ENCODE results near the gene SNHG17. TPM values are rescaled to one million over a fixed set of nuclear protein-coding genes. Genes with fewer than 3 reads are reported as not detected.

SNHG17 gene
- total and polyA plus RNA-seq, 9 of the 15 experiments (the other 6 are each of a cell fraction or from before 2014, with no cell fraction given), result 29.8 to 106 (median 57.7) TPM

GRCh38 chr20:38446441-38447209 lies 11.5 kb upstream of the SNHG17 start (continued):
- TF ChIP-seq ZBTB40 (IDR thresholded peaks at IDR 0.05) (peak; percentile 94), ZBTB40 (CRISPR knock-in tag; IDR thresholded peaks at IDR 0.05) (no peak), NCOR1 (IDR thresholded peaks at IDR 0.05) (peak; percentile 48; the same call in 1 of the 2 replicates), ZNF655 (CRISPR knock-in tag; IDR thresholded peaks at IDR 0.05) (no peak), ZKSCAN1 (IDR thresholded peaks at IDR 0.05; ENCODE audit: low read depth, low read length) (peak; percentile 76; the same call in 1 of the 2 replicates), HCFC1 (IDR thresholded peaks at IDR 0.05; ENCODE audit: low read depth, low read length) (peak; percentile 84), SIN3B (IDR thresholded peaks at IDR 0.05; ENCODE audit: low read depth) (peak; percentile 74), THAP7 (CRISPR knock-in tag; IDR thresholded peaks at IDR 0.05) (0 out of 2 replicates have a peak, but pooled peaks have one; percentile 65)

Measured in K562 (cell line).